Tibial nerve (tissue), 4 donors: ENCODE results near the gene SLC22A3. TPM values are rescaled to one million over a fixed set of nuclear protein-coding genes. Genes with fewer than 3 reads are reported as not detected.
"Not testable (repeated sequence)": the region's sequence is repeated elsewhere in the genome, so short reads cannot be mapped to it uniquely, and the experiment has no call there.

Source experiments
- DNase-seq, 2 donors: peaks; one replicate each; pipeline ENCODE4 v3.0.0-alpha.2; 2019; ENCODE audit warnings: low spot score in 2 of 2
- H3K27ac ChIP-seq, 4 donors: fragments of 200-600 bp; sonication (generic) in 3 of 4; one replicate each; pipeline ENCODE4 v1.5.1; 2017 to 2019; ENCODE audit warnings: mild to moderate bottlenecking in 1 of 4
- H3K27me3 ChIP-seq, 2 donors: fragments of 200-600 bp; sonication (generic) in 1 of 2; one replicate each; pipeline versions ENCODE4 v1.5.1 to v1.6.0; 2017 to 2019
- H3K36me3 ChIP-seq, 3 donors: fragments of 200-600 bp; sonication (generic); one replicate each; pipeline ENCODE4 v1.5.1; 2018 to 2019
- H3K4me1 ChIP-seq, 4 donors: fragments of 200-600 bp; sonication (generic) in 3 of 4; one replicate each; pipeline ENCODE4 v1.5.1; 2017 to 2019
- H3K4me3 ChIP-seq, 4 donors: fragments of 200-600 bp; sonication (generic) in 3 of 4; one replicate each; pipeline ENCODE4 v1.5.1; 2017 to 2019; ENCODE audit warnings: mild to moderate bottlenecking in 1 of 4, moderate library complexity in 1 of 4
- H3K9me3 ChIP-seq, 4 donors: fragments of 200-600 bp; sonication (generic) in 3 of 4; one replicate each; pipeline ENCODE4 v1.5.1; 2017 to 2019
- CTCF ChIP-seq, 5 experiments: fragments of 200-600 bp in 3 of 5; fragments of 450-650 bp in 2 of 5; sonication (generic) in 3 of 5; IDR thresholded peaks; one replicate each; pipeline ENCODE4 v1.5.1; 2016 to 2019; ENCODE audit warnings: antibody characterized with exemption in 5 of 5, mild to moderate bottlenecking in 3 of 5, moderate library complexity in 2 of 5
- EP300 ChIP-seq, 2 donors: sonication (generic); formaldehyde crosslinking; IDR thresholded peaks; one replicate each; pipeline ENCODE4 v1.6.1; 2017; ENCODE audit warnings: antibody characterized with exemption in 2 of 2, mild to moderate bottlenecking in 1 of 2
- POLR2A ChIP-seq, 2 donors: fragments of 450-650 bp; IDR thresholded peaks; one replicate each; pipeline ENCODE4 v1.6.1; 2017; ENCODE audit warnings: antibody characterized with exemption in 2 of 2, mild to moderate bottlenecking in 2 of 2, moderate library complexity in 2 of 2
- WGBS, 2 donors: methylation state at CpG; one replicate each; pipeline ENCODE4 v1.1.5; 2018; 5-methylcytosine and 5-hydroxymethylcytosine counted together
- total RNA-seq, 4 donors: library from RNA; depleted of rRNA; stranded (reverse); fragments of >200 nt; gene quantifications; one replicate each; pipeline ENCODE4 v1.1.0, GENCODE V29; 2016

SLC22A3 gene
- total RNA-seq, 4 donors from 2014 or later: 76.8 to 361 (median 263) TPM

DNA sequence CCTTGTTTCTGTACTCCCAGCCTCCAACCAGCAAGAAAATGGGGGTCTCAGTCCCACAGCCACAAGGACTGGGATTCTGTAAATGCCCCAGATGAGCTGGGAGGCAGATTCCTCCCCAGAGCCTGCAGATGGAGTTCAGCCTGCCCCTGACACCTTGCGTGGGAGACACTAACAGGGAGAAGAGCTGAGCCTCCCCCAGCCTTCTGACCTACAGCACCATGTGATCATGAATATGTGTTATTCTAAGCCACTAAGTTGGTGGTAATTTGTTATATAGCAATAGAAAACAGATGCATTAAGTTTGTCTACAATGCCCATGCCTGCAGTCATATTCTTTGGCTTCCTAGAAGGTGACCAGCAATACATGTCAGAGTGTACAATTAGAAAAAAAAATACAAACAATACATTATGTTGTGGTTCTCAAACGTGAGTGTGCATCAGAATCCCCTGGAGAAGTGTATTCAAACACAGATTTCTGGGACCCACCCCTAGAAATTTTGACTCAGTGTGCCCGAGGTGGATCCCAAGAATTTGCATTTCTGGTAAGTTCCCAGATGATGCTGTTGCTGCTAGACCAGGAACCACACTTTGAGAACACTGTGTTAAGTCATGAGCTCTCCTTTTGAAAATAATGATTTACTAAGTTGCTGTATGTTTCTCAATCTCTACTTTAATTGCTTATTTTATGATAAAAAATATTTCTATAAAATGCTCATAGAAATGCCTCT, 39.9 kb downstream of the SLC22A3 start:
- no peak for TF ChIP-seq POLR2A (IDR thresholded peaks at IDR 0.05)
- H3K36me3 ChIP-seq: no peaks in the 10 kb centered on the region
- H3K4me1 ChIP-seq: no peaks in the 10 kb centered on the region
- no peaks in the 10 kb centered on the region for H3K27me3 ChIP-seq
- no peak for DNase-seq
- no peak overlapping the region for H3K27ac ChIP-seq
- H3K4me3 ChIP-seq: no peak overlapping the region
- 46 to 54% methylated on average over 3 of the region's 3 CpGs for WGBS, 2 donors
- peaks cover 0 to under 1% (median 0%) of the 10 kb centered on the region in 4 donors for H3K9me3 ChIP-seq

GRCh38 chr6:160388922-160389321, 40.7 kb downstream of the SLC22A3 start:
- no peak for DNase-seq
- no peaks in the 10 kb centered on the region for H3K36me3 ChIP-seq
- no peak for TF ChIP-seq CTCF (IDR thresholded peaks at IDR 0.05)
- no peak for TF ChIP-seq POLR2A (IDR thresholded peaks at IDR 0.05)
- TF ChIP-seq EP300 (IDR thresholded peaks at IDR 0.05): no peak
- WGBS, 2 donors: 78 to 83% methylated on average over 4 of the region's 4 CpGs
- H3K27me3 ChIP-seq: no peaks in the 10 kb centered on the region
- no peaks in the 10 kb centered on the region for H3K4me1 ChIP-seq
- H3K4me3 ChIP-seq: no peak overlapping the region
- H3K27ac ChIP-seq: no peak overlapping the region
- no peaks in the 10 kb centered on the region for H3K9me3 ChIP-seq

DNA sequence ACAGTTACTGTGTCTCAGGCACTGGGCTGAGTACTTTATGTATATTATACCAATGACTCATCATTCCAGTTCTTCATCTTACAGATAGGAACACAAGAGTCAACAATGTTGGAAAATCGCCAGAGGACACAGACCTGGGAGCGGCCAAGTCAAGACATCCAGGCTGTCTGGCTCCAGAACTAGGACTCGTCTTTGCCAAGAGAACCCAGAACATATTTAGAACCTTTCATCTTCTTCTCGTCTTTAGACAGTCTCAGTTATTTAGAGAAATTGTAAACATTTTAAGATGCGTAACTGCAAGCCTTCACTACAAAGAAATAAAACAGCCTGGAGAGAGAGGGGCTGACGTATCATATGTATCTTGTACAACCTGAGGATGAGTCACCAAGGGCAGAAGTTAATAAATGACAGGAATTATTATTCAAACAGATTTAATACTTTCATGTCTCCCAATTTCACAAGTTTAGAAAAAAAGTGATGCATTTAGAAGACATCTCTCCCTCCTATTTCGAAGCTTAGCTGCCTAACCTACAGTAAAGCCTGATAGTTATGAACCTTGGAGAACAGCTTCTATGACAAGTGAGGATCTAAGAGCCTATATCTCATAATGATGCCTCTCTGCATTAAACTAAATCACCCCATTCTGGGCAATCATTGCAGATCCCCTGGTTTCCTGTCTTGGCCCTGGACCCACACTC, 43.4 kb downstream of the SLC22A3 start:
- 60 to 68% methylated on average over 7 of the region's 7 CpGs for WGBS, 2 donors
- H3K4me1 ChIP-seq: no peaks in the 10 kb centered on the region
- H3K36me3 ChIP-seq: no peaks in the 10 kb centered on the region
- no peak for TF ChIP-seq CTCF (IDR thresholded peaks at IDR 0.05)
- no peak for TF ChIP-seq EP300 (IDR thresholded peaks at IDR 0.05)
- TF ChIP-seq POLR2A (IDR thresholded peaks at IDR 0.05): no peak
- DNase-seq: no peak
- H3K27ac ChIP-seq: peak overlapping the region in 3 of 4 donors; percentile 26 to 48 (median 45)
- no peaks in the 10 kb centered on the region for H3K27me3 ChIP-seq
- H3K9me3 ChIP-seq: no peaks in the 10 kb centered on the region
- H3K4me3 ChIP-seq: no peak overlapping the region

DNA sequence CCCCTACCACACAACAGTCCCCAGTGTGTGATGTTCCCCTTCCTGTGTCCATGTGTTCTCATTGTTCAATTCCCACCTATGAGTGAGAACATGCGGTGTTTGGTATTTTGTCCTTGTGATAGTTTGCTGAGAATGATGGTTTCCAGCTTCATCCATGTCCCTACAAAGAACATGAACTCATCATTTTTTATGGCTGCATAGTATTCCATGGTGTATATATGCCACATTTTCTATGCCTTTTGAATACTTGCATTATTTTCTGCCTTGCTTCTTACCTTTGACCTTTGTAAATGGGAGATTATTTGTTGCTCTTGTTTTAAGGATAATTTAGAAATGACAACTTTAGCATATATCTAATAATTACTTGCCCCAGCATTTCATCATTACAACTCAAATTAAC, 45.3 kb downstream of the SLC22A3 start:
- 78 to 100% methylated on average over 1 of the region's 1 CpG for WGBS, 2 donors

GRCh38 chr6:160393891-160394653, 45.9 kb downstream of the SLC22A3 start:
- DNase-seq: no peak
- WGBS, 2 donors: 56 to 67% methylated on average over 8 of the region's 8 CpGs
- Histone ChIP-seq H3K4me3 (no peak overlapping the region), H3K27me3 (no peaks in the 10 kb centered on the region), H3K36me3 (no peaks in the 10 kb centered on the region), H3K4me1 (peaks cover 0 to 5% (median 0%) of the 10 kb centered on the region in 4 donors), H3K27ac (peak overlapping the region in 1 of 4 donors; percentile 26), H3K9me3 (no peaks in the 10 kb centered on the region)
- TF ChIP-seq CTCF (IDR thresholded peaks at IDR 0.05) (no peak), POLR2A (IDR thresholded peaks at IDR 0.05) (no peak), EP300 (IDR thresholded peaks at IDR 0.05) (no peak)

More for the DNA sequence above, 45.3 kb downstream of the SLC22A3 start:
- not testable (repeated sequence) for H3K9me3 ChIP-seq, H3K4me1 ChIP-seq, DNase-seq, H3K27ac ChIP-seq, H3K4me3 ChIP-seq, H3K36me3 ChIP-seq, H3K27me3 ChIP-seq

- H3K36me3 ChIP-seq: no peaks in the 10 kb centered on the region
- H3K4me1 ChIP-seq: peaks cover 0 to 5% (median 0%) of the 10 kb centered on the region in 4 donors
- TF ChIP-seq POLR2A (IDR thresholded peaks at IDR 0.05) (no peak), EP300 (IDR thresholded peaks at IDR 0.05) (no peak), CTCF (IDR thresholded peaks at IDR 0.05) (no peak)
- peak overlapping the region in 2 of 4 donors; percentile 26 to 37 for H3K27ac ChIP-seq
- no peaks in the 10 kb centered on the region for H3K9me3 ChIP-seq
- 49 to 56% methylated on average over 2 of the region's 2 CpGs for whole genome bisulfite sequencing, 2 donors
- no peak overlapping the region for H3K4me3 ChIP-seq
- DNase-seq: no peak
- H3K27me3 ChIP-seq: no peaks in the 10 kb centered on the region
Observed at GRCh38 chr6:160394654-160395035, 46.5 kb downstream of the SLC22A3 start.
